ENCODE results near the gene PPFIA1.
"Not testable (repeated sequence)": the region's sequence is repeated elsewhere in the genome, so short reads cannot be mapped to it uniquely, and the experiment has no call there.

Gene PPFIA1

GRCh38 chr11:70251659-70252321 lies 18.7 kb upstream of the PPFIA1 start:
- no peak for DNase-seq (ENCODE audit: low read depth, low spot score)

GRCh38 chr11:70252844-70253243 lies 17.6 kb upstream of the PPFIA1 start:
- no peak for DNase-seq (ENCODE audit: low read depth, low spot score)

- no peak for DNase-seq (ENCODE audit: low read depth, low spot score)
Measured at GRCh38 chr11:70255477-70256116, 14.9 kb upstream of the PPFIA1 start.

GRCh38 chr11:70259077-70259476 lies 11.4 kb upstream of the PPFIA1 start:
- not testable (repeated sequence) for DNase-seq (ENCODE audit: low read depth, low spot score)

- DNase-seq (ENCODE audit: low read depth, low spot score) = no peak
Measured at GRCh38 chr11:70262951-70263350, 7.5 kb upstream of the PPFIA1 start.

GRCh38 chr11:70263363-70263762 lies 7.1 kb upstream of the PPFIA1 start:
- DNase-seq (ENCODE audit: low read depth, low spot score) = no peak

- DNase-seq (ENCODE audit: low read depth, low spot score) = no peak
Measured at GRCh38 chr11:70265341-70265740, 5.1 kb upstream of the PPFIA1 start.

GRCh38 chr11:70267405-70267950 lies 3.0 kb upstream of the PPFIA1 start:
- no peak for DNase-seq (ENCODE audit: low read depth, low spot score)

- no peak for DNase-seq (ENCODE audit: low read depth, low spot score)
Measured at GRCh38 chr11:70268526-70268925, 2.0 kb upstream of the PPFIA1 start.

- peak; percentile 38 for DNase-seq (ENCODE audit: low read depth, low spot score)
Measured at GRCh38 chr11:70270877-70271648, 573 bp downstream of the PPFIA1 start.

- no peak for DNase-seq (ENCODE audit: low read depth, low spot score)
Measured at GRCh38 chr11:70271649-70271953, 1.1 kb downstream of the PPFIA1 start.

- no peak for DNase-seq (ENCODE audit: low read depth, low spot score)
Measured at GRCh38 chr11:70272009-70272408, 1.5 kb downstream of the PPFIA1 start.

GRCh38 chr11:70278994-70279393 lies 8.5 kb downstream of the PPFIA1 start:
- DNase-seq (ENCODE audit: low read depth, low spot score) = no peak

- no peak for DNase-seq (ENCODE audit: low read depth, low spot score)
Measured at GRCh38 chr11:70281156-70281609, 10.7 kb downstream of the PPFIA1 start.

GRCh38 chr11:70282012-70282411 lies 11.5 kb downstream of the PPFIA1 start:
- no peak for DNase-seq (ENCODE audit: low read depth, low spot score)

- DNase-seq (ENCODE audit: low read depth, low spot score) = no peak
Measured at GRCh38 chr11:70288721-70289120, 18.2 kb downstream of the PPFIA1 start.

GRCh38 chr11:70289582-70289981 lies 19.1 kb downstream of the PPFIA1 start:
- DNase-seq (ENCODE audit: low read depth, low spot score) = no peak

GRCh38 chr11:70290361-70291065 lies 20.0 kb downstream of the PPFIA1 start:
- no peak for DNase-seq (ENCODE audit: low read depth, low spot score)

GRCh38 chr11:70292166-70292565 lies 21.7 kb downstream of the PPFIA1 start:
- DNase-seq (ENCODE audit: low read depth, low spot score) = no peak

- DNase-seq (ENCODE audit: low read depth, low spot score) = no peak
Measured at GRCh38 chr11:70292863-70293262, 22.4 kb downstream of the PPFIA1 start.

GRCh38 chr11:70295166-70295565 lies 24.7 kb downstream of the PPFIA1 start:
- DNase-seq (ENCODE audit: low read depth, low spot score) = not testable (repeated sequence)

- DNase-seq (ENCODE audit: low read depth, low spot score) = no peak
Measured at GRCh38 chr11:70296681-70297080, 26.2 kb downstream of the PPFIA1 start.

Data from ELF-1 (cell line).